Endothelial cell of umbilical vein (primary cell): ENCODE results near the gene ALK. TPM values are rescaled to one million over a fixed set of nuclear protein-coding genes. Genes with fewer than 3 reads are reported as not detected.

Experiments used
- BruUV-seq: library from RNA; stranded (reverse); fragments of 400-500 nt; replicated peaks from 2 replicates; lab custom pipeline; 2021; lab: Mats Ljungman, UMichigan
- CTCF ChIA-PET: fragments of 300-600, 350-600 bp; sonication (Branson Sonifier 250); formaldehyde crosslinking; loops from one replicate; lab custom pipeline; 2021; ENCODE audit warnings: antibody characterized with exemption, inconsistent platforms; lab: Charles Lee
- POLR2A ChIA-PET: fragments of 300-600, 350-600 bp; sonication (Branson Sonifier 250); formaldehyde crosslinking; loops from one replicate; lab custom pipeline; 2021; ENCODE audit warnings: antibody characterized with exemption, inconsistent platforms; lab: Charles Lee
- DNase-seq: peaks from one replicate; pipeline ENCODE4 v3.0.0-alpha.2; 2011; ENCODE audit warnings: low read depth, low spot score
- FAIRE-seq: peaks from 2 replicates; lab custom pipeline; 2011; peaks lifted over from hg19 to GRCh38; lab: Jason Lieb, UNC
- H2AFZ ChIP-seq: 2 replicates; pipeline ENCODE4 v1.6.0; 2012; ENCODE audit warnings: low read depth, low read length, control low read depth, inconsistent platforms
- H3K27ac ChIP-seq: 2 replicates; pipeline ENCODE4 v1.5.1; 2011; ENCODE audit warnings: low read depth, mild to moderate bottlenecking, control low read depth, low read length, moderate library complexity; ENCODE audit not compliant: insufficient read depth
- H3K27me3 ChIP-seq, 2 experiments: 2 replicates each; pipeline versions ENCODE4 v1.6.0 to v1.6.1; 2011; ENCODE audit warnings: low read length in 2 of 2, mixed read lengths in 1 of 2; ENCODE audit not compliant: control insufficient read depth in 2 of 2, insufficient read depth in 2 of 2
- H3K36me3 ChIP-seq, 2 experiments: 2 replicates in 1 of 2; 3 replicates in 1 of 2; pipeline ENCODE4 v1.5.1; 2011; ENCODE audit warnings: low read length in 2 of 2, mild to moderate bottlenecking in 1 of 2, moderate library complexity in 1 of 2; ENCODE audit not compliant: control insufficient read depth in 2 of 2, insufficient read depth in 2 of 2; ENCODE audit errors: extremely low read depth in 1 of 2
- H3K4me1 ChIP-seq: 3 replicates; pipeline ENCODE4 v1.5.1; 2011; ENCODE audit warnings: mild to moderate bottlenecking, low read length; ENCODE audit not compliant: control insufficient read depth, insufficient read depth; ENCODE audit errors: extremely low read depth
- H3K4me2 ChIP-seq: 2 replicates; pipeline ENCODE4 v1.6.1; 2011; ENCODE audit warnings: low read length, control low read depth, mixed read lengths; ENCODE audit not compliant: insufficient read depth
- H3K4me3 ChIP-seq, 3 experiments: fragments of 200-600 bp in 1 of 3; sonication (generic), shearing (Covaris generic) in 1 of 3; replicated peaks in 1 of 3; 2 replicates each; pipeline ENCODE4 v1.5.1; 2011 to 2016; ENCODE audit warnings: control low read depth in 3 of 3, low read length in 3 of 3, mild to moderate bottlenecking in 2 of 3, inconsistent platforms in 1 of 3, low read depth in 1 of 3, moderate library complexity in 1 of 3; ENCODE audit not compliant: insufficient read depth in 1 of 3
- H3K79me2 ChIP-seq: 2 replicates; pipeline ENCODE4 v1.6.0; 2012; ENCODE audit warnings: low read length, inconsistent platforms; ENCODE audit not compliant: control insufficient read depth, insufficient read depth
- H3K9ac ChIP-seq: replicated peaks from 2 replicates; pipeline ENCODE3; 2011; ENCODE audit warnings: low read length, control low read depth; ENCODE audit not compliant: insufficient read depth; ENCODE audit errors: extremely low read depth
- H3K9me1 ChIP-seq: replicated peaks from 3 replicates; pipeline ENCODE4 v1.6.0; 2011; ENCODE audit warnings: mild to moderate bottlenecking, low read length; ENCODE audit not compliant: control insufficient read depth, insufficient read depth; ENCODE audit errors: extremely low read depth
- H3K9me3 ChIP-seq: replicated peaks from 2 replicates; pipeline ENCODE4 v1.5.1; 2012; ENCODE audit warnings: low read length, inconsistent platforms; ENCODE audit not compliant: control insufficient read depth, insufficient read depth
- H4K20me1 ChIP-seq: replicated peaks from 2 replicates; pipeline ENCODE3; 2011; ENCODE audit warnings: mild to moderate bottlenecking, low read length; ENCODE audit not compliant: control insufficient read depth, insufficient read depth; ENCODE audit errors: extremely low read depth
- EZH2 ChIP-seq: IDR thresholded peaks from 2 replicates; pipeline ENCODE4 v1.6.1; 2012; ENCODE audit warnings: borderline replicate concordance, low read depth, mild to moderate bottlenecking, moderate library complexity, low read length, inconsistent platforms; ENCODE audit not compliant: severe bottlenecking
- FOS ChIP-seq: IDR thresholded peaks from 2 replicates; pipeline ENCODE4 v1.6.1; 2011; ENCODE audit warnings: mild to moderate bottlenecking, low read length, moderate library complexity, borderline replicate concordance; ENCODE audit not compliant: insufficient read depth
- GATA2 ChIP-seq: IDR thresholded peaks from 2 replicates; pipeline ENCODE4 v1.7.0; 2011; ENCODE audit warnings: low read depth, mild to moderate bottlenecking, moderate library complexity, mixed read lengths, low read length; ENCODE audit not compliant: insufficient read length, insufficient read depth
- JUN ChIP-seq: IDR thresholded peaks from 2 replicates; pipeline ENCODE4 v1.6.1; 2011; ENCODE audit warnings: borderline replicate concordance, low read depth; ENCODE audit not compliant: insufficient read length, insufficient read depth
- MYC ChIP-seq: IDR thresholded peaks from one replicate; pipeline ENCODE4 v1.6.1; 2011; ENCODE audit warnings: mild to moderate bottlenecking, low read depth, low read length
- POLR2A ChIP-seq: IDR thresholded peaks from 2 replicates; pipeline ENCODE4 v1.6.1; 2012; ENCODE audit warnings: low read depth, mild to moderate bottlenecking, control low read depth, low read length
- POLR2AphosphoS5 ChIP-seq: IDR thresholded peaks from 2 replicates; pipeline ENCODE4 v1.6.1; 2012; ENCODE audit warnings: low read depth, mild to moderate bottlenecking, control low read depth, low read length, moderate library complexity; ENCODE audit not compliant: insufficient read depth
- dilution Hi-C: fragments of 300-500 bp; cut with MboI; formaldehyde crosslinking; loops from one replicate; pipeline ENCODE4 v1.15.0; 2019; ENCODE audit warnings: low sequenced_read_pairs; ENCODE audit not compliant: extremely low pct_ligation_motif_present
- intact Hi-C: fragments of 100-400 bp; cut with micrococcal nuclease; formaldehyde crosslinking; loops from one replicate; pipeline ENCODE4 v1.10.0; 2022
- polyA plus RNA-seq, 4 experiments: library from polyadenylated mRNA; depleted of rRNA in 3 of 4; stranded (reverse) in 3 of 4; unstranded in 1 of 4; fragments of >200 nt; gene quantifications; 2 replicates each; pipeline versions ENCODE4 v1.2.1 to v1.2.3, GENCODE V29; 2011 to 2012; ENCODE audit warnings: missing spikeins in 1 of 4
- total RNA-seq: library from RNA; stranded (reverse); gene quantifications from 2 replicates; pipeline ENCODE4 v1.2.3, GENCODE V29; 2021
- TF ChIP-seq, protein P1 (sequence below): IDR thresholded peaks from 2 replicates; pipeline ENCODE4 v1.6.1; 2011; ENCODE audit not compliant: insufficient read depth, insufficient read length
- TF ChIP-seq, protein P2 (sequence below), 2 donors: IDR thresholded peaks; 1 replicate in 1 of 2; 2 replicates in 1 of 2; pipeline ENCODE4 v1.5.1; 2011; ENCODE audit warnings: low read length in 2 of 2, mild to moderate bottlenecking in 2 of 2, moderate library complexity in 2 of 2, control low read depth in 1 of 2, inconsistent platforms in 1 of 2, low read depth in 1 of 2; ENCODE audit not compliant: insufficient read depth in 1 of 2; ENCODE audit errors: extremely low read depth in 1 of 2

Gene ALK
- total and polyA plus RNA-seq, 2 donors (not counting 3 experiments of a cell fraction or from before 2014, with no cell fraction given), result not detected

DNA sequence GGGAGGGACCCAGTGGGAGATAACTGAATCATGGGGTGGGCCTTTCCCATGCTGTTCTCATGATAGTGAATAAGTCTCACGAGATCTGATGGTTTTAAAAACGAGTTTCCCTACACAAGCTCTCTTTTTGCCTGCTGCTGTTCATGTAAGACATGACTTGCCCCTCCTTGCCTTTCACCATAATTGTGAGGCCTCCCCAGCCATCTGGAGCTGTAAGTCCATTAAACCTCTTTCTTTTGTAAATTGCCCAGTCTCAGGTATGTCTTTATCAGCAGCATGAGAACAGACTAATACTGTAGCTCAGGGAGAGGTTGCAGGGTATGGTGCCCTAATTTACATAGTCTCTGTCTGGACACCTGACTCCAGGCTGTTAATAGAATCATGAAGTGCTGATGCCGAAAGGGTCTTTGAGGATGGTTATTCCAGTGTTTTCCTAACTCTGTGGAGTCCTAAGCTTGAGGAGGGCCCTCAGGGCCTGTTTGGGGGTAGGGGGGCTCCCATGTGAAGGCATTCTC lies 343.2 kb downstream of the ALK start:
- POLR2A ChIA-PET, result no interaction called here
- Histone ChIP-seq H3K79me2 (no peaks in the 10 kb centered on the region), H4K20me1 (no peaks in the 10 kb centered on the region), H3K4me1 (no peaks in the 10 kb centered on the region), H3K36me3 (no peaks in the 10 kb centered on the region), H3K4me3 (no peak overlapping the region), H3K9me3 (peaks cover 4% of the 10 kb centered on the region), H3K9me1 (no peaks in the 10 kb centered on the region), H3K9ac (no peak overlapping the region), H2AFZ (no peak overlapping the region), H3K27me3 (no peaks in the 10 kb centered on the region), H3K4me2 (no peak overlapping the region), H3K27ac (no peak overlapping the region)
- CTCF ChIA-PET, result no interaction called here
- intact Hi-C loops, result no loop called here
- BruUV-seq, result no TSS peak
- TF ChIP-seq, protein P1, sequence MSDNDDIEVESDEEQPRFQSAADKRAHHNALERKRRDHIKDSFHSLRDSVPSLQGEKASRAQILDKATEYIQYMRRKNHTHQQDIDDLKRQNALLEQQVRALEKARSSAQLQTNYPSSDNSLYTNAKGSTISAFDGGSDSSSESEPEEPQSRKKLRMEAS, result no peak
- TF ChIP-seq, protein P2, sequence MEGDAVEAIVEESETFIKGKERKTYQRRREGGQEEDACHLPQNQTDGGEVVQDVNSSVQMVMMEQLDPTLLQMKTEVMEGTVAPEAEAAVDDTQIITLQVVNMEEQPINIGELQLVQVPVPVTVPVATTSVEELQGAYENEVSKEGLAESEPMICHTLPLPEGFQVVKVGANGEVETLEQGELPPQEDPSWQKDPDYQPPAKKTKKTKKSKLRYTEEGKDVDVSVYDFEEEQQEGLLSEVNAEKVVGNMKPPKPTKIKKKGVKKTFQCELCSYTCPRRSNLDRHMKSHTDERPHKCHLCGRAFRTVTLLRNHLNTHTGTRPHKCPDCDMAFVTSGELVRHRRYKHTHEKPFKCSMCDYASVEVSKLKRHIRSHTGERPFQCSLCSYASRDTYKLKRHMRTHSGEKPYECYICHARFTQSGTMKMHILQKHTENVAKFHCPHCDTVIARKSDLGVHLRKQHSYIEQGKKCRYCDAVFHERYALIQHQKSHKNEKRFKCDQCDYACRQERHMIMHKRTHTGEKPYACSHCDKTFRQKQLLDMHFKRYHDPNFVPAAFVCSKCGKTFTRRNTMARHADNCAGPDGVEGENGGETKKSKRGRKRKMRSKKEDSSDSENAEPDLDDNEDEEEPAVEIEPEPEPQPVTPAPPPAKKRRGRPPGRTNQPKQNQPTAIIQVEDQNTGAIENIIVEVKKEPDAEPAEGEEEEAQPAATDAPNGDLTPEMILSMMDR (IDR thresholded peaks at IDR 0.05; ENCODE audit: extremely low read depth in 1 of 2, insufficient read depth in 1 of 2, low read depth in 1 of 2, low read length in 2 of 2), result no peak
- TF ChIP-seq JUN (no peak), EZH2 (no peak), MYC (no peak), POLR2AphosphoS5 (no peak), FOS (no peak), GATA2 (no peak), POLR2A (no peak)
- dilution Hi-C loops, result no loop called here
- DNase-seq, result no peak
- FAIRE-seq, result no peak
